Measurements from ENCODE around the gene PRR5L.

PRR5L gene

GRCh38 chr11:36407356-36407755, 111.3 kb downstream of the PRR5L start:
- no peak for DNase-seq

GRCh38 chr11:36408498-36409136, 112.5 kb downstream of the PRR5L start:
- no peak for DNase-seq

- DNase-seq, result peak; percentile 93
These were observed 113.2 kb downstream of the PRR5L start for GRCh38 chr11:36409152-36409816.

- DNase-seq, result no peak
These were observed 115.1 kb downstream of the PRR5L start for GRCh38 chr11:36411202-36411640.

DNA sequence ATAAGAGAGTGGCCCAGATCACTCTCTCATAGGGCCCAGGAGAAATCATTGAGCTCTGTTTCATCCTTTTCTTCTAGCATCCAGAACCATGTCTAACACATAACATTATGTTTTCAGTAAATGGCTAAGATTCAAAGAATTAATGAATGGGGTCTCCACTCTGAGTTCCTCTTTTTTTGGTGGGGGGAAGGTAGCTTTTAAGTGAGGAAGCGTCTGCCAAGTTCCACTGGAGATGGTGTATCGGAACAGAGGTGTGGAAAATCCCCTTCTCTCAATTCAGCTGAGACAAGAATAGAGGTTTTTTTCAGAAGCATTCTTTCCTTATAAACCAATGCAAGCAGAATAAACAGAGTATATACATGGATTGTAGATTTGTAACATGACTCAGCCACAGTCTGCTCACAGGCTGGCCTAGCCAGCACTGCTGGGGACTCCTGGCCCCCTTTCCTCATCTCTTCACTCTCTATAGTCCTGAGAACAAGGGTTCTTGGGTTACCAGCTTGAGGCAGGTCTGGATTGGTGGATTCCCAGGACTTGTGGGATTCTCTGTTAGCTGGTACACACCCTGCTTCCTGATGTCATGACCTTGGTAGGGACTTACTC, 116.8 kb downstream of the PRR5L start:
- no peak for DNase-seq

- no peak for DNase-seq
These were observed 121.1 kb downstream of the PRR5L start for GRCh38 chr11:36417154-36417553.

- DNase-seq, result no peak
These were observed 123.8 kb downstream of the PRR5L start for GRCh38 chr11:36419791-36420424.

- DNase-seq, result no peak
These were observed 125.6 kb downstream of the PRR5L start for GRCh38 chr11:36421546-36422155.

- no peak for DNase-seq
These were observed 129.5 kb downstream of the PRR5L start for GRCh38 chr11:36425561-36426081.

DNA sequence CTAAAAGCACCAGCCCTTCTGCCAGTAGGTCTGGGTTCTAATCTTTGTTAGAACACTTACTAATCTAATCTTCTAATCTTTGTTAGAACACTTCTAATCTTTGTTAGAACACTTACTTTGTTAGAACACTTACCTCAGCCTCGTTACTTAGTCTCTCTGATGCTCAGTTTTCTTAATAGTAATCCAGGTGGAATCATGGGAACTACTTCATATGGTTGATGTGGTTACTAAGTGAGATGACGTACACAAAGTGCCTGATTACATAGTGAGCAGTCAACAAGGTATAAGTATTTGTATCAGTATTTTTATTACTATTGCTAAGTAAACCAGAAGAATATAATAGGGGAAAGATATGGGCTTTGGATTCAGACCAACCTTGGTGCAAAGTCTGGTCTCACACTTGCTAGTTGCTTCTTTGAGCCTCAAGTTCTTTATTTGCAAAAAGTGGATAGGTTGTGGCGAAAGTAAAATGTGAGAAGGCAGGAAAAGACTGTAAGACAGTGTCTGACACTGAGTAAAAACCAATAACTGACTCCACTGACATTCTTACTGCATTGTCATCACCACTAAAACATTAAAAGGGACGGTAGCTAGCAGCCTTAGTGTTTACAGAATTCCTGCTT, 130.2 kb downstream of the PRR5L start:
- DNase-seq, result no peak

DNA sequence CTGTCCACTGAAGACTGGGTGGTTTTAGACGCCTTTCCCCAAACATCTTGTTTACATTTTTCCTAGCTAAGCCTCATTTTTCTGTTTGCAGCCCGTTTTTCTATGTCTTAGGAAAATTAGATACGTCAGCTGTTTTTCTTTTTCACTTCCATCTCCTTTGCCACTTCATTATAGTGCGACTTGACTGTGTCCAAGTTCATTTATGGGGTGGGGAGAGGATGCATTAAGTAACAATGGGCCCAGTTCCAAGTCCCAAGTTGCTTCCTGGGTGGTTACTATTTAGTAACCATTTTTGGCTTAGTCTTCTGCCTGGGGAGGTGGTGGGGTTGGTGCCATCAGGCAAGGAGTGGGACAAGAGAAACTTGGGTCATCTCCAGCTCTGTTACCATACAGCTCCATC, 131.0 kb downstream of the PRR5L start:
- no peak for DNase-seq

DNA sequence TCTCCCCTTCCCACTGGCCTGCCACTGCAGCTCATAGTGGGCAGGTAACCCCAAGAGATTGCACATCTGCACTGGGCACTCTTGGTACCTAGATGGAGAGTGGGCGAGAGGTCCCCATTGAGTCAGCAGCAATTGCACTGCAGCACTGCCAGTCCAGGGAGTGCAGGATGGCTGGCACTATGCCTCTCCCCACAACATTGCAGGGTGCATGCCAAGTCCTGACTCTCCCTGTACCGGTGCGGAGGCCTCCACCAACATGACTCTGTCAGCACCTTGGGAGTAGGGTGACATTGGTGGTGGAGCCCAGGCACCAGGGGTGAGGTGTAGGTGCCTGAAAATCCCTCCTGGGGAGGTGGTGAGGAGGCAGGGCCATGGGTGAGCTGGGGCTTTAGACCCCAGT, 131.8 kb downstream of the PRR5L start:
- DNase-seq, result no peak

GRCh38 chr11:36431429-36432092, 135.5 kb downstream of the PRR5L start:
- DNase-seq, result peak; percentile 95

DNA sequence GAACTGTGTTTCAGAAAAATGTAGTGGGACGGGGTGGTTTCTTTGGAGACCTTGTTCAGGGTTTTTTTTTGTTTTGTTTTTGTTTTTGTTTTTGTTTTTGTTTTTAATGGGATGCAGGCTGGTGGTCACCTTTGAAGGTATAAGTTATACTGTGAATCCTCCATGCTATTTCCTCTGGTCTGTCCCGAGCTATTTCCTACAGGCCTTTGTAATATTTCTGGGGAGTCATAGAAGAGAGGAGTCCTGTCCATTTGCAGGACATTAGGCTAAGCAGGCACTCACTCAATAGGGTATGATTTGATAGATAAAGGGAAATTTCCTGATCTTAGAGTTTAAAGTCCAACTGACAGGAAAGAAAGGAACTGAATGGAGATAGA, 136.0 kb downstream of the PRR5L start:
- peak; percentile 1 for DNase-seq

GRCh38 chr11:36432738-36433137, 136.7 kb downstream of the PRR5L start:
- no peak for DNase-seq

DNA sequence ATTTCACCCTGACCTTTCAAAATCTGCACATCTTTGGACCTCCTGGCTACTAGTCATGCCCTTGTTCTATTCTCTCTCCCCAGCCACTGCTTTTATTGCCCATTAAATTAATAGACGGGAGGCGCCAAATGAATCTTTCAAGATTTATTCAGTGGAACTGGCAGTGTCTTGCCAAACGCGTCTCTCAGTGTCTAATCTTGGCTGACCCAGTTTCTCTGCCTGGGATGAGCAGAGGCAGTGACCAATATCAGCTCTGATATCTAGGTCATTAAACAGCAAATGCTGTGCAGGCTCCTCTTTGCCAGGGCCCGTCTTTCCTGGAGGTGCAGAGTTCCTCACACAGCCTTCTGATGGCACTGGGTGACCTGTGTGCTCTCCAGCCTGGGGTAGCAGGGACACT, 140.0 kb downstream of the PRR5L start:
- peak; percentile 0 for DNase-seq

DNA sequence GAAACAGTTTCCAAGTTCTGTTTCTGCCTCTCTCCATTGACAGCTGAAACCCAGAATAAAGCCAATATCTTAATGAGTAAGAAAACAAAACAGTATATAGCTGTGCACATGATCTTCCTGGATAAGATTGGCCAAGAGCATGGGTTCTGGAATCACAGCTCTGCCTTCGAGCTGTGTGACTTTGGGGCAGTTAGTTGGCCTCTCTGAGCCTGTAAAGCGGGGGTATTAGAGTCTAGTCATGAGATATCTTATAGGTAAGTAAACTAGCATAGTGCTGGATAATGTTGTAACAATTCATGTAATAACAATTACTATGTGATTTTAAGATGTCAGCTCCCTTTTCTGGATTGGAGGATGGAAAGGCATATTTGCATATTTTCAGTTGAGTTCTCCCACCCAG, 140.5 kb downstream of the PRR5L start:
- no peak for DNase-seq

GRCh38 chr11:36437413-36437812, 141.3 kb downstream of the PRR5L start:
- no peak for DNase-seq

DNA sequence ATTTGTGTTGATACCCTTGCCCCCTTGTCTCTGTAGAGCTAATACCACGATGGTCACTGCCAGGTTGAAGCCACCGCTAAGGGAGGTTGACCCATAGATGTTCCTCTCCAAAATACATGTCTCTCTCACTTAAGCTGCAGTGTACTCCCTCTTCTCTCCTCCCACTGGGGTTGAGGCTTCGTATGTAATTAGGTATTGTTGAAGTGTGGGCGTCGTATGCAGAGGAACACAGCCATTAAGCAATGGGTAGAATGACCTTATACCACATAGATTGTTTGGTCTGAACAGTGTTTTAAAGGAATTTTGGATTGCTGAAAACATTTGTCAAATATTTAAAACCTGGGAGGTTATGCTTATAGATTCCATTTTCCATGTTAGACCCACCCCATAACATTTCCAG, 142.0 kb downstream of the PRR5L start:
- no peak for DNase-seq

DNA sequence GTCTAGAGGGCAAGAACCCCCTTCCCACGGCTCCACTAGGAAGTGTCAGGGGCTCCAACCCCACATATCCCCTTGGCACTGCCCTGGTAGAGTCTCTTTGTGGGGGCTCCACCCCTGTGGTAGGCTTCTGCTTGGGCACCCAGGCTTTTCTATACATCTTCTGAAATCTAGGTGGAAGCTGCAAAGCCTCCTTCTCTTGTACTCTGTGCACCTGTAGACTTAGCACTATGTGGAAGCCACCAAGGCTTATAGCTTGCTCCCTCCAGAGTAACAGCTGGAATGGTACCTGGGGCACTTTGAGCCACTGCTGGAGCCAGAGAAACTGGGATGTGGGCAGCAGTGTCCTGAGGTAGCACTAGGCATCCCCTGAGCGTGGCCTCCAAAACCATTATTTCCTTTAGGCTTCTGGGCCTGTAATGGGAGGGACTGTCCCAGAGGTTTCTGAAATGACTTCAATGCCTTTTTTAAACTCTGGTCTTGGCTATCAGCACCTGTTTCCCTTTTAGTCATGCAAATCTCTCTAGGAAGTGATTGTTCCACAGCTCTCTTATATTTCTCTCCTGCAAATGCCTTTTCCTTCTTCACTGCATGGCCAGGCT, 145.6 kb downstream of the PRR5L start:
- no peak for DNase-seq

DNA sequence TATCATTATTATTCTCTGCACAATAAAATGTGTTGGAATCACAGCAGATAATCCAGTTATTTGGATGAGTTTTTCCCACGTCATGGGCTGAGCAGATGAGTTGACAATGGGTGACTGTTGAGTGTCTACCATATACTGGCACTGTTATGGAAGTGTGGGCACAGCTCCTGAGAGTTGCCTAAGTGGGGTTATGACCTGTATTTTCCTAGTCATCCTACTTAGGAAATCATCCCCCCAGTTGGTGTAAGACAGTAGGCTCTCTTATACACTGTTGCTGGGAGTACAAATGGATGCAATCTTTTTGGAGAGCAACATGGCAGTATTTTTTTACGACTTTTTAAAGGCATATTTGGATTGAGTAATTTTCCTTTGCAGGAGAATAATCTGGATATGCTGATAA, 147.6 kb downstream of the PRR5L start:
- DNase-seq, result no peak

DNA sequence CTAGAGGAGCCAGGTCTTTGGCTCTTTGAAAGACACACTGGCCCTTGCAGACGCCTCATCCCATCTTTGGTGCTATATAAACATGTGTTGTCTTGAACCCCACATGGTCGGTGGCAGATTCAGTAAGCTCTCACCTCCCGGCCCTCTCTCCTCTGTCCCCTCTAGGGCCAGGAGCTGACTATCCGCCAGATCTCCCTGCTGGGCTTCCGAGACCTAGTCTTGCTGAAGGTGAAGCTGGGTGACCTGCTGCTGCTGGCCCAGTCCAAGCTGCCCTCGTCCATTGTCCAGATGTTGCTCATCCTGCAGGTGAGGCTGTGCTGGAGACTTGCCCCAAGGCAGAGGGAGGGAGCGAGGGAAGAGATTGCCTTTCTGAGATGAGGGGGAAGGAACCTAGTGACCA, 150.0 kb downstream of the PRR5L start:
- no peak for DNase-seq
